GM19025 (cell line): ENCODE measurements around the gene DEF6.
"Not testable (repeated sequence)": the region's sequence is repeated elsewhere in the genome, so short reads cannot be mapped to it uniquely, and the experiment has no call there.

Experiments
- ATAC-seq: cut with Tn5 transposase; IDR thresholded peaks from one replicate; pipeline ENCODE4 v1.9.1; 2021; ENCODE audit warnings: mild to moderate bottlenecking, low read depth, moderate library complexity; ENCODE audit not compliant: unreplicated experiment

DEF6 gene

DNA sequence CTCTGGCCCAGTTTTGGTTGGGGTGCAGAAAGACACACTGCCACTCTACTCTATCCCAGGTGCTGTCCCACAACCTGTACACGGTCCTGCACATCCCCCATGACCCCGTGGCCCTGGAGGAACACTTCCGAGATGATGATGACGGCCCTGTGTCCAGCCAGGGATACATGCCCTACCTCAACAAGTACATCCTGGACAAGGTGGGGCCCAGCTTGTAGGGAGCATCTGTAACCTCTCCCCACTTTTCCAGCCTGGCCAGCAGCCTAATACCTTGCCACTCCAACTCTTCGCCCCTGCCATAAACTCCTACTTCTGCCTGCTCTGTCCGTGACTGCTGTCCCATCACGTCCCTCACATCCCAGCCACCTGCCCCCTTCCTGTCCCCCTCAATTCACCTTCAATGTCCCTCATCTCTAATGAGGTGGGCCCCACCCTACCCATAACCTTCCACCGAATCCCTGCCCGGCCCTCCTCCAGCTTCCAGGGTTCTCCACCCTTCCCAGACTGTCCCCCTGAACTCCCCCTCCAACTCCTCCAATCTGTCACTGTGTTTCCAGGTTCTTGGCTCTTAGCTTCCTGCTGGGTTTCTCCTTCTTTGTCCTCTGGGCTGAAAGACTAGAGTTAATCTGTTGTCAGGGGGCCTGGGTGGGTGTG lies 12.1 kb downstream of the DEF6 start:
- ATAC-seq = no peak

DNA sequence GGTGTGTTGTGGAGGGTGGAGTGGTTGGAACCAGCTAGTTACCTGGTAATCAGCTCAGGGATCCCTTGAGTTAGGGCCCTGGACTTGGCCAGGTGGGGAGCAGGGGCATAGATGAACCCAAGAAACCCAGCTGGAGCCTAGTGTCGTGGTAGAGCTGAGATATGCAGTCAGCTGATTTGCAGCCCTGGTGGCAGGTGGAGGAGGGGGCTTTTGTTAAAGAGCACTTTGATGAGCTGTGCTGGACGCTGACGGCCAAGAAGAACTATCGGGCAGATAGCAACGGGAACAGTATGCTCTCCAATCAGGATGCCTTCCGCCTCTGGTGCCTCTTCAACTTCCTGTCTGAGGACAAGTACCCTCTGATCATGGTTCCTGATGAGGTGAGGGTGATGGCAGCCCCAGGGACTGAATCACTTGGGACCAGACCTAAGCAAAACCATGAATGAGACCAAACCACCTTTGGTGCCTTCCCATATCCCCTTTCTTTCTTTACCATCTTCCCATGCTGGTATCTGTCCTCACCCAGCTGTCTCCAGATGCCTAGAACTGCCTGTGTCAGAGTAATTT lies 12.7 kb downstream of the DEF6 start:
- ATAC-seq = no peak

DNA sequence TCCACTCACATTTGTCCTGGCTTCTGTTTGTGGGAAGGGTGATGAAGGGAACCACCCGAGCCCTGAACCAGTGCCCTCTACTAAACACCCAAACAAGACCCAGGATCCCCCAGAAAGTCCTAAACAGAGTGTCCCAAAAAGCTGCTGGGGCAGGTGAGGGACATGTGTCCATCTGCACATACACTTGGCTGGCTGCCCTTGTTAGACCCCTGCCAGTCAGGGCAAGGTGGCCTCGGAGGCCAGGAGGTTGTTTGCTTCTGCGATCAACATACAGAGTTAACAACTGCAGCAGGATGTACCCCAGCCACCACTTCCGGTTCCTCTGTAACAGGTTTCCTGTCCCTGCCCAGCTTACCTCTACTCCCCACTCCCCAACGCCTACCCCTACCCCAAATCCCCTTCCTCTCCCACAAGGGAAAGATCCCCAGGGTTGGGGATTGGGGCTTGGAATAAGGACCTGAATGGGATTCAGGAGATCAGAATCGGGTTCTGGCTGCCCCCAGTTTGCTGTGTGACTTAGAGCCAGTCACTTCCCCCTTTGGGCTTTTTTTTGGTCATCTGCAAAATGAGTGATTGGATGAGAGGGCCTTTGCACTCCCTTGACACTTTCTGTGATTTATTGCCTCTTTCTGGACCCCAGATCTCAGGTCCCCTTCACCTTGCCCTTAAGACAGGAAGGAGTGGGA lies 13.9 kb downstream of the DEF6 start:
- no peak for ATAC-seq

DNA sequence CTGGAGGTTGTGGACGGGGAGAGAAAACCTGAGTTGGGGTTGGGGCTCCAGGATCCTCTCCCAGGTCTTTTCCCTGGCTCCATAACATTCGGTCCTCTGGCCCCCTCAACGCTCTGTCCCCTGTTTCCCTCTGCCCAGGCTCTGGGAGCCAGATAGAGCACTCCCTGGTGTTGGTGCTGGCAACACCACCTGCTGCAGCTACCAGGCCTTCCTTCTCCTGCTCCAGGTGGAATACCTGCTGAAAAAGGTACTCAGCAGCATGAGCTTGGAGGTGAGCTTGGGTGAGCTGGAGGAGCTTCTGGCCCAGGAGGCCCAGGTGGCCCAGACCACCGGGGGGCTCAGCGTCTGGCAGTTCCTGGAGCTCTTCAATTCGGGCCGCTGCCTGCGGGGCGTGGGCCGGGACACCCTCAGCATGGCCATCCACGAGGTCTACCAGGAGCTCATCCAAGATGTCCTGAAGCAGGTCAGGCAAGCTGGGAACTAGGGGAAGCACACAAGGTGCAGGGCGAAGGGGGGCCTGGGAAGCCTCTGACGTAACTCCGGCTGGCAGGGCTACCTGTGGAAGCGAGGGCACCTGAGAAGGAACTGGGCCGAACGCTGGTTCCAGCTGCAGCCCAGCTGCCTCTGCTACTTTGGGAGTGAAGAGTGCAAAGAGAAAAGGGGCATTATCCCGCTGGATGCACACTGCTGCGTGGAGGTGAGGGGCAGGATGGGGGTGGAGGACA lies 14.6 kb downstream of the DEF6 start:
- ATAC-seq = no peak

DNA sequence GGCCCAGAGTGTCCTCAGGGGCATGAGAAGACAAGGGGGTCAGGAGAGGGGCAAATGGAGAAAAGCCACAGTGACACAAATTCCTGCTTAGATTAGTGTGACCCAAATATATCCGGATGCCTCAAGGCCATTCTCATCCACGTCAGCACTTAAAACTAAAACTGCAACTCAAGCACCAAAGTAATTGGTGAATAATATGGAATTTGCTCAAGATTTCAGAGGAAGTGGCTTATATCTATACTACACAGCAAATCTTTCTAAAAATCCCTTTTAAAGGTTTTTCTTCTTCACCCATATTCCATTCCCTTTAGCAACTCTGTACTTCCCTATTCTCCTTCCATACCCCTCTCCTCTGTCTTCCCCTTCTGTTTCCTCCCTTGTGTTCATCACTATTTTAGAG lies 15.2 kb downstream of the DEF6 start:
- ATAC-seq = no peak

DNA sequence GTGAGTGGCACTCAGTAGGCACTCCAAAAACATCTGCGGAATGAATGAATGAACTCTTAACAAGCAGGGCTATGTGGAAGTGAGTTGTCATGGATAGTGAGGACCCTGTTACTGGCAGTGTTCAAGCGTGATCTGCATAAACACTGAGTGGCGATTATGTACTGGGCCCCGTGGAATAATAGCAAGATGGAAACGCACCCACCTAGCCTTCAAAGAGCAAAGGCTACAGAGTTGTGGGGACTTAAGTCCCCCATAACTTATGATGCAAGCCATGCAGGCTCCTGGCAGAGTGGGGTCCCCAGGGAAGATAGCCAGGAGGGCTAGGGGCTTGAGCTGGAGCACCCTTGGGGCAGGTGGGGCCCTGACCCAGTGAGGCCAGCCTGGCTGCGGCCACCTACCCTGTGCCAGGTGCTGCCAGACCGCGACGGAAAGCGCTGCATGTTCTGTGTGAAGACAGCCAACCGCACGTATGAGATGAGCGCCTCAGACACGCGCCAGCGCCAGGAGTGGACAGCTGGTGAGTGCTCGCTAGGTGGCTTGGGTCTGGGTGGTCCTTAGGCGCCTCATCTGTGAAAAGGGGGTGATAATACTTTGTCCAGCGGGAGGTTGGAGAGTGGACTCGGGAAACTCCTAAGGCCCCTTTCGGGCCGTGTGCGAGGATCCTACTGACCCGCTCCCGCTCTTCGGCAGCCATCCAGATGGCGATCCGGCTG lies 20.0 kb downstream of the DEF6 start:
- no peak for ATAC-seq

DNA sequence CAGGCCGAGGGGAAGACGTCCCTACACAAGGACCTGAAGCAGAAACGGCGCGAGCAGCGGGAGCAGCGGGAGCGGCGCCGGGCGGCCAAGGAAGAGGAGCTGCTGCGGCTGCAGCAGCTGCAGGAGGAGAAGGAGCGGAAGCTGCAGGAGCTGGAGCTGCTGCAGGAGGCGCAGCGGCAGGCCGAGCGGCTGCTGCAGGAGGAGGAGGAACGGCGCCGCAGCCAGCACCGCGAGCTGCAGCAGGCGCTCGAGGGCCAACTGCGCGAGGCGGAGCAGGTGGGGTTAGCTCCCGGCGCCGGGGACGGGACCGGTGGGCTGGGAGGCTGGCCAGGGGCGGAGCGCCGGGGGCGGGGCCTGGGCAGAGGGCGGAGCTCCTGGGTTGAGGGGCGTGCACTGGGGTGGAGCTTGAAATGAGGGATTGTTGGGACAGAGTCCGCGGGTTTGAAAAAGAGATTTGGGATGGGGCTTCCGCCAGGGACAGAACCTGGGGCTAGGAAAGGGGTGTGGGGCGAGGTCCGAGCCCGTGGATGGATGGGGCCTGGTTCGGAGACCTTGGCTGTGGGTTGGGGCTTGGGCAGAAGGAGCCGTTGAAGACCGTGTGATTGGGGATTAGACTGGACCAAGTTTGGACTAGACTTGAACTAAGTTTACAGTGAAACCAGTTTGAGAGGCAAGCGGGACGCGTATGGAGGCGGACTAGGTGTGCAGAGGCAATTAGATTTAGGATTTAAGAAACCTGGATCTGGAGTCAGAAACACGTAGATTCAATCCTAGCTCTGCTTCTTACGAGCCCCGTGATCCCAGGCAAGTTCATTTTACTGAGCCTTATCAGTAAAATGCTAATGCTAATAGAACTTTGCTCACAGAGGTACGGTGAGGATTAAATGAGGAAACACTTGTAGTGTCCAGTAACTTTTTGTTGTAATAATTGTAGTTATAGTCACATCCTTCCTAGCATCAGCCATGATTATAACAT lies 20.9 kb downstream of the DEF6 start:
- no peak for ATAC-seq

DNA sequence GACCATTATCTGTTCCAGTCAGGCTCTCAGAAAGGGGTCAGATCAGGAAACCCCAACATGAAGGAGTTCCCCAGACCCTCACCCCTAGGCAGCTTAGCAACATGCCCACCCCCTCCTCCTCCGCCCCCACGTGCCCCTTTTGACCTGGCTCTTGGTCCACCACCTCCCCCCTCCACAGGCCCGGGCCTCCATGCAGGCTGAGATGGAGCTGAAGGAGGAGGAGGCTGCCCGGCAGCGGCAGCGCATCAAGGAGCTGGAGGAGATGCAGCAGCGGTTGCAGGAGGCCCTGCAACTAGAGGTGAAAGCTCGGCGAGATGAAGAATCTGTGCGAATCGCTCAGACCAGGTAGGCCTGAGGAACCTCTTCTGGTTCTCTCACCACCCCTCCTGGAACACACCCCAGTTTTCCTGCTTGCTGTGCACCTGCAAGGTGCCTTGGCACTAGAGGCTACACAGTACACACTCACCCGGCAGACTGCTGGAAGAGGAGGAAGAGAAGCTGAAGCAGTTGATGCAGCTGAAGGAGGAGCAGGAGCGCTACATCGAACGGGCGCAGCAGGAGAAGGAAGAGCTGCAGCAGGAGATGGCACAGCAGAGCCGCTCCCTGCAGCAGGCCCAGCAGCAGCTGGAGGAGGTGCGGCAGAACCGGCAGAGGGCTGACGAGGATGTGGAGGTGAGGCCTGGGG lies 21.9 kb downstream of the DEF6 start:
- no peak for ATAC-seq

DNA sequence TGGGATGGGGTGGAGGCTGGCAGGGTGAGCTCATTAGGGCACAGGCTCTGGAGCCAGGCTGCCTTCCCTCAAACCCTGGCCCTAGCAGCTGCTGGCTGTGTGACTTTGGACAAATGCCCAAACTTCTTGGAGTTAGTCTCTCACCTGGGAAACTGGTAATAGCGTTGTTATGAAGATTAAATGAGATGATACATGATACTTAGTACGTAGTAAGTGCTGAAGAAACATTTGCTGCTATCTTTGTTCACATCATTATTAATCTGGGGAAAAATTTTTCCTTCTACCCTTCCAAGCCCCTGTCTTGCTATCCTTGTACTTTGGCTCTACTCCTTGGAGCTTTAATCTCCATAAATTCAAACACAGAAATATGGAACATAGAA lies 22.4 kb downstream of the DEF6 start:
- no peak for ATAC-seq

DNA sequence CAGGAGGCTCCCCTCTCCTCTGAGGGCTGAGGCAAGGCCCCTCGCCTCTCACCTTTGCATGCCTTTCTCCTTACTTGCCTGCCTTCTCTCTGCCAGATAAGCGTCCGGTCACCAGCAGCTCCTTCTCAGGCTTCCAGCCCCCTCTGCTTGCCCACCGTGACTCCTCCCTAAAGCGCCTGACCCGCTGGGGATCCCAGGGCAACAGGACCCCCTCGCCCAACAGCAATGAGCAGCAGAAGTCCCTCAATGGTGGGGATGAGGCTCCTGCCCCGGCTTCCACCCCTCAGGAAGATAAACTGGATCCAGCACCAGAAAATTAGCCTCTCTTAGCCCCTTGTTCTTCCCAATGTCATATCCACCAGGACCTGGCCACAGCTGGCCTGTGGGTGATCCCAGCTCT lies 23.5 kb downstream of the DEF6 start:
- ATAC-seq = no peak

DNA sequence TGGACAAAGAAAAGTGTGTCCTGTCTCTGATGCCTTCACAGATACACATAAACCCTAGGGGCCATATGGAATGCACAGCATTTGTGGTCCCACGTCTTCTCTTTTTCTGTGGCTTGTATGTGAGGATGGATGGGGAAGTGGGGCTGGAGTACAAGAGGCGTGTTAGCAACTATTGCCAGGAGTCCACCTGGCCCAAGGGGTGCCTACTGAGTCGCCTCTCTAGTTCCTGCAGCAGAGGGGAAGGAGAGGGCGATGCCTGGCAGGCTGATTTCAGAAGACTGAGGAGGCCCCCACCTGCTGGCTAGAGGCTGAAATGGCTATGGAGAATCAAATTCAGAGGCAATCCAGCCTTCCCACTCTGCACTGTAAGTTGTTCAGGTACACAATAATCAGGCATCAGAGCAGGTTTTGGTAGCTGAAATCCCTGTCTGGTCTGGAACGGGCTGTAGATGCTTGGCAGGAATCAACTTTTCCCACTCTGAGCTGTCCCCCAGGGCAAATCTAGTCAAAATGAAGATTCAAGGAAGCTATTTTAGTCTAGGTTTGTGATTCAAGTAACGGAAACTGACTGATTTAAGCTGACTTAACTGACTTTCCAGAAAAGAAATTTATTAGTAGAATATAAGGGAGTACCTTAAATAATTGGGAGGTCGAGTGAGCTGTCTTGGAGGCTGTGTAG lies 29.9 kb downstream of the DEF6 start:
- ATAC-seq = no peak

DNA sequence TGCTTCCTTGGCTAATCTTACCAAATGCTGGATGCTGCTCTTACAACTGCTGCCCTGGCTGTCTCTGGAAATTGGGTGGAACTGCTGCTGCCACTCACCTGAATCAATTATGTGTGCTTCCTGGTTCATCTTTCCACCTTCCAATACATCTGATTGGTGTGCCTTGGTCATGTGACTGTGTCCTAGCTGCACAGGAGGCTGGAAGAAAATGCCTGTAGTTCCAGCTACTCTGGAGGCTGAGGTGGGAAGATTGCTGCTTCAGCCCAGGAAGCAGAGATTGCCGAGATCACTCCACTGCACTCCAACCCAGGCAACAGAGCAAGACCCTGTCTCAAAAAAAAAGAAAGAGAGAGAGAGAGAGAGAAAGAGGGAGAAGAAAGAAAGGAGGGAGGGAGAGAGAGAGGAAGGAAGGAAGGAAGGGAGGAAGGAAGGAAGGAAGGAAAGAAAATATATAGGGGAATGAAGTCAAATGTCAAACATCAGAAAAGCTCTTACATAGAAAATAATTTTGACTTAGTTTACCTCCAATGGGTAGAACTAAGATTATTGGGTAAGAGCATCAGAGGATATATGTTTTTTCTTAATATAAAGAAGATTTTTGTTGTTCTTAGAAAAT lies 30.6 kb downstream of the DEF6 start:
- ATAC-seq = no peak

DNA sequence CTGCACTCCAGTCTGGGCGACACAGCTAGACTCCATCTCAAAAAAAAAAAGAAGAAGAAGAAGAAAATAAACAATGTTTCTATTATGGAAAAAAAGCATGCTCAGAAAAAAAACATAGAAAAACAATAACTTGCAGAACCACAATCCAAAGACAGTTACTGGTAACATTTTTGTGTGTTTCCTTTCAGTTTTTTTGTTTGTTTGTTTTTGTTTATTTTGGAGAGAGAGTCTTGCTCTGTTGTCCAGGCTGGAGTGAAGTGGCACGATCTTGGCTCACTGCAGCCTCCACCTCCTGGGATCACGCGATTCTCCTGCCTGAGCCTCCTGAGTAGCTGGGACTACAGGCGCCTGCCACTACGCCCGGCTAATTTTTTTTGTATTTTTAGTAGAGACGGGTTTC lies 31.3 kb downstream of the DEF6 start:
- ATAC-seq = not testable (repeated sequence)

DNA sequence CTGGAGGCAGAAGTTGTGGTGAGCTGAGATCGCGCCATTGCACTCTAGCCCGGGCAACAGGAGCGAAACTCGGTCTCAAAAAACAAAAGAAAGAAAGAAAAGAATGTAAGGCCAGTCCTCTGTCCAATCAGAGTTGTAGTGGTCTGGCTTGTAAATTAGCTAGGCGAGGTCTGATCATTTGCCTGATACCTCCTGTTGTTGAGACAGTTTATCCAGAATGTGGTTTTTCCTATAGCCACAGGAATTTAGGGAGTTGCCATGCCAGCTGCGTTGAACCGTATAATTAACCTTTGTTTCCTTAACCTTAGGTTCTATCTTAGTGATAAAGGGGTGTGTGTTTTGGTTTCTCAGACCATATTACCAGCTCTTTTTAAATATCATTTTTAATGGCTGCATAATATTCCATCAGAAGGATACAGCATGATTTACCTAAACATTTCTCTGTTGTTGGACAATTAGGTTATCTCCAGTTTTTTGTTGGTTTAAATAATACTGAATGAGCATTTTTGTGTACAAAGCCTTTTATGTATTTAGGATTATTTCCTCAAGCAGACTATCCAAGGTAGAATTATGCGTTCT lies 33.0 kb downstream of the DEF6 start:
- no peak for ATAC-seq

DNA sequence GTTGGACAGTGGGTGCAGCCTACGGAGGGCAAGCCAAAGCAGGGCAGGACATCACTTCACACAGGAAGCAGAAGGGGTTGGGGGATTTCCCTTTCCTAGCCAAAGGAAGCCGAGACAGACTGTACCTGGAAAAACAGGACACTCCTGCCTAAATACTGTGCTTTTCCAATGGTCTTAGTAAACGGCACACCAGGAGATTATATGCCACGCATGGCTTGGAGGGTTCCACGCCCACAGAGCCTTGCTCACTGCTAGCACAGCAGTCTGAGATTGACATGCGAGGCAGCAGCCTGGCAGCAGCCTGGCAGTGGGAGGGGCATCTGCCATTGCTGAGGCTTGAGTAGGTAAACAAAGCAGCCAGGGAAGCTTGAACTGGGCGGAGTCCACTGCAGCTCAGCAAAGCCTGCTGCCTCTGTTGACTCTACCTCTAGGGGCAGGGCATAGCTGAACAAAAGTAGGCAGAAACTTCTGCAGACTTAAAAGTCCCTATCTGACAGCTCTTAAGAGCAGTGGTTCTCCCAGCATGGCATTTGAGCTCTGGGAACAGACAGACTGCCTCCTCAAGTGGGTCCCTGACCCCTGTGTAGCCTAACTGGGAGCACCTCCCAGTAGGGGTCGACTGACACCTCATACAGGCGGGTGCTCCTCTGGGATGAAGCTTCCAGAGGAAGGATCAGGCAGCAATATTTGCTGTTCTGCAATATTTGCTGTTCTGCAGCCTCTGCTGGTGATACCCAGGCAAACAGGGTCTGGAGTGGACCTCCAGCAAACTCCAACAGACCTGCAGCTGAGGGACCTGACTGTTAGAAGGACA lies 34.7 kb downstream of the DEF6 start:
- not testable (repeated sequence) for ATAC-seq

DNA sequence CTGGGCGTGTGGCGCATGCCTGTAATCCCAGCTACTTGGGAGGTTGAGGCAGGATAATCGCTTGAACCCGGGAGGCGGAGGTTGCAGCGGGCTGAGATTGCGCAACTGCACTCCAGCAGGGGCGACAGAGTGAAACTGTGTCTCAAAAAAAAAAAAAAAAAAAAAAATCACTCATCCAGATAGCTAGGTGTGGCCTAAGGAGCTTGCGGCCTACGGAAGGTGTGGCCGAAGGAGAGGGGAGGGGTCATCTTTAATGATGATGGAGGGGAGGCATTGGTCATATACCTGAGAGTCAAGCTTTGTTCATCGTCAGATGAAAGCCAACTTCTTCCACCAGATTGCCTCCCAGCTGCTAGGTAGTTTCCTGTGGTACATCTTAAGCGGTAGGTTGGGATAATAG lies 43.9 kb downstream of the DEF6 start:
- ATAC-seq = no peak
